Caco-2 (cell line): ENCODE results near the gene ITPRIP. TPM values are rescaled to one million over a fixed set of nuclear protein-coding genes. Genes with fewer than 3 reads are reported as not detected.

Experiments
- BruUV-seq: library from RNA; stranded (reverse); fragments of 400-500 nt; replicated peaks from 2 replicates; lab custom pipeline; 2021; lab: Mats Ljungman, UMichigan
- CTCF ChIA-PET: fragments of 300-600 bp; sonication (Branson Sonifier 250); formaldehyde crosslinking; loops from one replicate; lab custom pipeline; 2022; ENCODE audit warnings: antibody characterized with exemption; lab: Charles Lee
- POLR2A ChIA-PET: fragments of 300-600 bp; sonication (Branson Sonifier 250); formaldehyde crosslinking; loops from one replicate; lab custom pipeline; 2022; ENCODE audit warnings: antibody characterized with exemption; lab: Charles Lee
- DNase-seq, 2 experiments: peaks; one replicate each; pipeline versions ENCODE4 v3.0.0 to v3.0.0-alpha.2; 2020 to 2022
- H3K27me3 ChIP-seq: replicated peaks from 2 replicates; pipeline ENCODE4 v1.6.0; 2011; ENCODE audit warnings: low read length; ENCODE audit not compliant: control insufficient read depth, insufficient read depth
- H3K36me3 ChIP-seq: 2 replicates; pipeline ENCODE4 v1.5.1; 2011; ENCODE audit warnings: low read length; ENCODE audit not compliant: control insufficient read depth, insufficient read depth
- H3K4me1 ChIP-seq: fragments of 250-450 bp; sonication (Bioruptor Pico); 2 replicates; pipeline ENCODE4 v1.5.1; 2020; ENCODE audit warnings: mild to moderate bottlenecking
- H3K4me3 ChIP-seq: 2 replicates; pipeline ENCODE4 v1.5.1; 2011; ENCODE audit warnings: low read depth, mild to moderate bottlenecking, control low read depth, low read length
- H3K9me3 ChIP-seq: fragments of 250-450 bp; sonication (Bioruptor Pico); 2 replicates; pipeline ENCODE4 v1.5.1; 2020; ENCODE audit warnings: mild to moderate bottlenecking, moderate library complexity
- H3K27ac Mint-ChIP-seq: one replicate; pipeline ENCODE4 v1.8.0; 2022; ENCODE audit warnings: mixed read lengths; ENCODE audit not compliant: unreplicated experiment
- H3K27me3 Mint-ChIP-seq: one replicate; pipeline ENCODE4 v1.8.0; 2022; ENCODE audit warnings: mixed read lengths; ENCODE audit not compliant: insufficient read depth, unreplicated experiment
- H3K36me3 Mint-ChIP-seq: one replicate; pipeline ENCODE4 v1.8.0; 2022; ENCODE audit warnings: mild to moderate bottlenecking, mixed read lengths; ENCODE audit not compliant: insufficient read depth, unreplicated experiment
- H3K4me1 Mint-ChIP-seq: one replicate; pipeline ENCODE4 v1.8.0; 2022; ENCODE audit warnings: low read depth, mixed read lengths; ENCODE audit not compliant: unreplicated experiment
- H3K4me3 Mint-ChIP-seq: one replicate; pipeline ENCODE4 v1.8.0; 2022; ENCODE audit warnings: mild to moderate bottlenecking, moderate library complexity, mixed read lengths; ENCODE audit not compliant: unreplicated experiment
- H3K9me3 Mint-ChIP-seq: one replicate; pipeline ENCODE4 v1.8.0; 2022; ENCODE audit warnings: mixed read lengths; ENCODE audit not compliant: unreplicated experiment
- CTCF ChIP-seq, 2 experiments: fragments of 200-600 bp in 1 of 2; IDR thresholded peaks; 1 replicate in 1 of 2; 2 replicates in 1 of 2; pipeline versions ENCODE4 v1.5.1 to v1.8.0; 2011 to 2022; ENCODE audit warnings: antibody characterized with exemption in 1 of 2, control low read depth in 1 of 2, inconsistent platforms in 1 of 2, low read depth in 1 of 2, low read length in 1 of 2, mild to moderate bottlenecking in 1 of 2, moderate library complexity in 1 of 2; ENCODE audit not compliant: insufficient read depth in 1 of 2, severe bottlenecking in 1 of 2, unreplicated experiment in 1 of 2
- intact Hi-C: fragments of 100-400 bp; cut with micrococcal nuclease; formaldehyde crosslinking; loops from one replicate; pipeline ENCODE4 v1.10.0; 2022; ENCODE audit not compliant: unreplicated experiment
- total RNA-seq: library from RNA; stranded (reverse); gene quantifications from 2 replicates; pipeline ENCODE4 v1.2.3, GENCODE V29; 2022

Gene ITPRIP
- total RNA-seq, 1 experiment from 2014 or later = 3.1 TPM

DNA sequence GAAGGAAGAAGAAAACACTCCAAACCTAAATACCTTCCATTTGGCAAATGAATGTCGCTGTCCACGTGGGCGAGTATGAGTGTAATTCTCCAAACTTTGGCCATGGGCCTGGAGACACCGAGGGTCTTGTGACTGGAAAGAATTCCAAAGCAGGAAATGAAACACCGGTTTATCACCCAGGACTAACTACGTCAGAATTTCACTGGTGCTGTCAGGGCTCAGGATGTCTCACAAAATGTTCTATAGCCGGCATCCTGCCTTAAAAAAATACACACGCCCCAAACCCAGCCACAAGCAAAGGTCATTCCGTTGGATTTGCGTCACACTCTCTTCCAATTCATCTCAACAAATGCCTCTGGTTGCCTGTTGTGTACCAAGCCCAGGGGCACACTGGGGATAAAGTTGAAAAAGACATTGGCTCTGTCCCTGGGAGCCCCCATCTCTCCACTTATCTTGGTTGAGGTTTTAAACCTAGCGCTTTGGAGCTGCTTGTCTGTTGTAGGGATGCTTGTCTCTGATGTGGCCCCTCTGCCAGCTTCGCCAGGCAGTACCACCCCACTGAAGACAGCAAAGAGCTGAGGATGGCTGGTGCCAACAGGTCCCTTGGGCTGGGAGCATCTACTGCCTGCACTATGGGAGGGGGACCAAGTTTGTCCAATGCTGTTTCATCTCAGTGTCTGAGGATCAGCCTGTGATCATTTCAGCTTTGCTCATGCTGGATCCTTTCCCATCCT is 38.1 kb downstream of the ITPRIP start:
- Mint-ChIP-seq H3K4me1 (no peaks in the 10 kb centered on the region), H3K27me3 (peaks cover 4% of the 10 kb centered on the region), H3K9me3 (peaks cover 9% of the 10 kb centered on the region), H3K27ac (no peak overlapping the region), H3K36me3 (peaks cover 4% of the 10 kb centered on the region), H3K4me3 (no peak overlapping the region)
- BruUV-seq = no TSS peak
- no peaks in the 10 kb centered on the region for H3K9me3 ChIP-seq
- no peak for DNase-seq
- H3K4me3 ChIP-seq = no peak overlapping the region
- ChIA-PET POLR2A (no interaction called here), CTCF (no interaction called here)
- H3K4me1 ChIP-seq = no peaks in the 10 kb centered on the region
- no peaks in the 10 kb centered on the region for H3K27me3 ChIP-seq
- no peak for TF ChIP-seq CTCF (IDR thresholded peaks at IDR 0.05; ENCODE audit: insufficient read depth in 1 of 2, low read depth in 1 of 2, low read length in 1 of 2, severe bottlenecking in 1 of 2, unreplicated experiment in 1 of 2)
- H3K36me3 ChIP-seq = no peaks in the 10 kb centered on the region
- intact Hi-C loops = no loop called here

GRCh38 chr10:104299031-104299904 is 39.0 kb downstream of the ITPRIP start:
- TF ChIP-seq CTCF (IDR thresholded peaks at IDR 0.05; ENCODE audit: insufficient read depth in 1 of 2, low read depth in 1 of 2, low read length in 1 of 2, severe bottlenecking in 1 of 2, unreplicated experiment in 1 of 2) = no peak
- Histone ChIP-seq H3K27me3 (no peaks in the 10 kb centered on the region), H3K4me1 (no peaks in the 10 kb centered on the region), H3K9me3 (no peaks in the 10 kb centered on the region), H3K36me3 (no peaks in the 10 kb centered on the region), H3K4me3 (no peak overlapping the region)
- ChIA-PET POLR2A (no interaction called here), CTCF (no interaction called here)
- H3K4me1 Mint-ChIP-seq = no peaks in the 10 kb centered on the region
- intact Hi-C loops = no loop called here
- peaks cover 4% of the 10 kb centered on the region for H3K27me3 Mint-ChIP-seq
- H3K4me3 Mint-ChIP-seq = no peak overlapping the region
- H3K36me3 Mint-ChIP-seq = peaks cover 4% of the 10 kb centered on the region
- DNase-seq = no peak
- no TSS peak for BruUV-seq
- H3K9me3 Mint-ChIP-seq = peaks cover 9% of the 10 kb centered on the region
- no peak overlapping the region for H3K27ac Mint-ChIP-seq

- Histone ChIP-seq H3K4me3 (no peak overlapping the region), H3K4me1 (no peaks in the 10 kb centered on the region), H3K36me3 (no peaks in the 10 kb centered on the region), H3K27me3 (no peaks in the 10 kb centered on the region), H3K9me3 (no peaks in the 10 kb centered on the region)
- Mint-ChIP-seq H3K9me3 (peaks cover 1% of the 10 kb centered on the region), H3K36me3 (peaks cover 4% of the 10 kb centered on the region), H3K4me3 (no peak overlapping the region), H3K27ac (no peak overlapping the region), H3K27me3 (peaks cover 6% of the 10 kb centered on the region), H3K4me1 (no peaks in the 10 kb centered on the region)
- intact Hi-C loops = no loop called here
- ChIA-PET CTCF (no interaction called here), POLR2A (no interaction called here)
- BruUV-seq = no TSS peak
- peak in 1 of 2 experiments; percentile 46 for DNase-seq
- TF ChIP-seq CTCF (IDR thresholded peaks at IDR 0.05; ENCODE audit: insufficient read depth in 1 of 2, low read depth in 1 of 2, low read length in 1 of 2, severe bottlenecking in 1 of 2, unreplicated experiment in 1 of 2) = peak in 1 of 2 experiments; percentile 39
These were observed 40.3 kb downstream of the ITPRIP start for GRCh38 chr10:104297697-104298660.
